Colonic mucosa (tissue), 4 donors: ENCODE data around the gene NEMP1. TPM values are rescaled to one million over a fixed set of nuclear protein-coding genes. Genes with fewer than 3 reads are reported as not detected.
"Not testable (repeated sequence)": the region's sequence is repeated elsewhere in the genome, so short reads cannot be mapped to it uniquely, and the experiment has no call there.

Experiments
- DNase-seq: peaks from one replicate; pipeline ENCODE4 v3.0.0-alpha.2; 2020
- H3K27ac ChIP-seq: fragments of 200-600 bp; one replicate; pipeline ENCODE4 v1.8.0; 2021
- H3K27me3 ChIP-seq: fragments of 200-600 bp; one replicate; pipeline ENCODE4 v1.8.0; 2021
- H3K36me3 ChIP-seq: fragments of 200-600 bp; one replicate; pipeline ENCODE4 v1.8.0; 2021
- H3K4me1 ChIP-seq: fragments of 200-600 bp; one replicate; pipeline ENCODE4 v1.8.0; 2021; ENCODE audit warnings: mild to moderate bottlenecking
- H3K4me3 ChIP-seq: fragments of 200-600 bp; one replicate; pipeline ENCODE4 v1.8.0; 2021
- H3K9ac ChIP-seq, 2 donors: one replicate each; pipeline ENCODE4 v1.7.0; 2013; ENCODE audit warnings: control low read depth in 2 of 2, low read depth in 2 of 2, low read length in 2 of 2
- H3K9me3 ChIP-seq: fragments of 200-600 bp; one replicate; pipeline ENCODE4 v1.8.0; 2021
- CTCF ChIP-seq: fragments of 200-600 bp; IDR thresholded peaks from one replicate; pipeline ENCODE4 v1.8.0; 2022; ENCODE audit warnings: antibody characterized with exemption, mild to moderate bottlenecking
- intact Hi-C: fragments of 100-400 bp; cut with DNase I; formaldehyde crosslinking; loops from one replicate; pipeline ENCODE4 v1.14.1; 2022
- total RNA-seq, 2 donors: library from RNA; stranded (reverse); fragmentation: NEBNext Ultra II Directional in 1 of 2; extraction: Animal tissue kit (Norgen Biotek cat#: 25700) in 1 of 2; gene quantifications; one replicate each; pipeline ENCODE4 v1.2.1, GENCODE V29; 2021
- donor health status: healthy.
- donor health status: DM: no; HTN: no; CAD: no.
- donor health status: DM: no; HTN: no; CAD: no.

NEMP1 gene
- total RNA-seq, 2 donors from 2014 or later: 7.3 to 21.1 TPM

GRCh38 chr12:57031138-57031725 lies 47.4 kb downstream of the NEMP1 start:
- Histone ChIP-seq H3K9me3 (no peaks in the 10 kb centered on the region), H3K4me1 (no peaks in the 10 kb centered on the region), H3K27ac (no peak overlapping the region), H3K4me3 (no peak overlapping the region), H3K9ac (no peak overlapping the region), H3K36me3 (no peaks in the 10 kb centered on the region), H3K27me3 (no peaks in the 10 kb centered on the region)
- intact Hi-C loops: no loop called here
- no peak for TF ChIP-seq CTCF
- peak; percentile 42 for DNase-seq

- H3K27ac ChIP-seq: no peak overlapping the region
- DNase-seq: no peak
- H3K36me3 ChIP-seq: no peaks in the 10 kb centered on the region
- no peaks in the 10 kb centered on the region for H3K4me1 ChIP-seq
- intact Hi-C loops: no loop called here
- no peak overlapping the region for H3K9ac ChIP-seq
- no peak for TF ChIP-seq CTCF
- H3K4me3 ChIP-seq: no peak overlapping the region
- H3K9me3 ChIP-seq: no peaks in the 10 kb centered on the region
- H3K27me3 ChIP-seq: no peaks in the 10 kb centered on the region
Measured at GRCh38 chr12:57029457-57029856, 49.1 kb downstream of the NEMP1 start.

- no peak overlapping the region for H3K27ac ChIP-seq
- H3K4me3 ChIP-seq: no peak overlapping the region
- no peaks in the 10 kb centered on the region for H3K4me1 ChIP-seq
- DNase-seq: no peak
- H3K9ac ChIP-seq: no peak overlapping the region
- H3K27me3 ChIP-seq: no peaks in the 10 kb centered on the region
- H3K9me3 ChIP-seq: no peaks in the 10 kb centered on the region
- no peak for TF ChIP-seq CTCF
- no peaks in the 10 kb centered on the region for H3K36me3 ChIP-seq
- intact Hi-C loops: no loop called here
Measured at GRCh38 chr12:57027805-57028153, 50.8 kb downstream of the NEMP1 start.

- no peak overlapping the region for H3K27ac ChIP-seq
- no peaks in the 10 kb centered on the region for H3K27me3 ChIP-seq
- no peak for DNase-seq
- TF ChIP-seq CTCF: no peak
- no peak overlapping the region for H3K9ac ChIP-seq
- no peak overlapping the region for H3K4me3 ChIP-seq
- no peaks in the 10 kb centered on the region for H3K36me3 ChIP-seq
- intact Hi-C loops: no loop called here
- H3K4me1 ChIP-seq: no peaks in the 10 kb centered on the region
- no peaks in the 10 kb centered on the region for H3K9me3 ChIP-seq
Measured at GRCh38 chr12:57027011-57027804, 51.4 kb downstream of the NEMP1 start.

GRCh38 chr12:57025196-57025595 lies 53.4 kb downstream of the NEMP1 start:
- no peak for DNase-seq
- Histone ChIP-seq H3K27ac (no peak overlapping the region), H3K9ac (no peak overlapping the region), H3K4me1 (no peaks in the 10 kb centered on the region), H3K36me3 (no peaks in the 10 kb centered on the region), H3K27me3 (no peaks in the 10 kb centered on the region), H3K9me3 (no peaks in the 10 kb centered on the region), H3K4me3 (no peak overlapping the region)
- TF ChIP-seq CTCF: no peak
- intact Hi-C loops: no loop called here

- H3K4me3 ChIP-seq, H3K4me1 ChIP-seq, H3K27me3 ChIP-seq, H3K36me3 ChIP-seq, intact Hi-C loops, H3K9me3 ChIP-seq, H3K9ac ChIP-seq, H3K27ac ChIP-seq, DNase-seq: not testable (repeated sequence)
Measured at GRCh38 chr12:57022324-57022723, 56.3 kb downstream of the NEMP1 start.
